ENCODE measurements around the gene MRPL45.

The MRPL45 gene

DNA sequence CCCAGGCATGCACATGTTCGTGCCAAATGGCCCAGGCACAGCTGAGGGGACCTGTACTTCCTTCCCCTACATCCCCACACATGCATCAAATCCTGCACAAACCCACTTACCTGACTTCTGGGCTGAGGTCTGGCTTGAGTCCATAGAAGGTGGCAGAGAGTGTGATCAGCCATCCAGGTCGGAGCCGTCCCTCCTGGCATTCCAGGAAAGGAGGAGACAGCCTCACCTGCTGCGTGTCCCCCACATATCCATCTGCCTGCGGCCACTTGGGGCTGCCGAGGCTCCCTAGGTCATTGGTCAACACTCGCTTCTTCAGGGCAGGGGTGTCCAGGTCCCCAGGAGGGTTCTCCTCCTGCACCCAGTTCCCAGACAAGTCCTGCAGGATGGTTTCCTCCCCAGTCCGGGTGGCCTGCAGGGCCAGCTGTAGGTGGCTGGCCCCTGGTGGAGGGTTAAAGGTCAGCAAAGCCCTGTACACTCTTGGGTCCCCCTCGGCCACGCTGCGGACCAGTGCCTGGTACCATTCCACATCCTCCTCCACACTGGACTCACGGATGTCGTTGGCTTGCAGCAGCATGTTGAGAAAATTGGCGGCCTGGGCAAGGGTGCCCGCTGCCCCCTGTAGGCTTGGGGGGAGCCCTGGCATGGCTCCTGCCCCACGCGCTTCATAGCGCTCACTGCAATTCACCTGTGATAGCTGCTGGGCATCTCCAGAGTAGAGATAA is 46.1 kb downstream of the MRPL45 start:
- Histone ChIP-seq H2BK5ac (ENCODE audit: low read length) (no peak overlapping the region), H3K27me3 (ENCODE audit: insufficient read depth, low read length, poor library complexity) (no peaks in the 10 kb centered on the region), H2BK120ac (ENCODE audit: low read depth, low read length) (no peak overlapping the region), H3K79me2 (ENCODE audit: control insufficient read depth, insufficient read depth, low read length) (no peaks in the 10 kb centered on the region), H3K36me3 (ENCODE audit: control insufficient read depth, insufficient read depth, low read length) (no peaks in the 10 kb centered on the region), H3K23ac (ENCODE audit: low read length) (peak overlapping the region; percentile 6), H3K27ac (ENCODE audit: low read depth, low read length) (no peak overlapping the region), H2AK5ac (ENCODE audit: low read length) (no peak overlapping the region), H3K4me1 (ENCODE audit: control insufficient read depth, low read depth, low read length) (no peaks in the 10 kb centered on the region), H3K79me1 (ENCODE audit: low read length) (no peaks in the 10 kb centered on the region), H4K8ac (ENCODE audit: low read depth, low read length) (no peak overlapping the region), H3K18ac (ENCODE audit: low read length) (no peak overlapping the region), H3K56ac (ENCODE audit: low read length) (no peak overlapping the region), H3K4me3 (ENCODE audit: low read length) (no peak overlapping the region), H2BK15ac (replicated peaks; ENCODE audit: low read depth) (no peak overlapping the region), H3K4me2 (ENCODE audit: low read length) (no peak overlapping the region), H3K9ac (ENCODE audit: low read length) (no peak overlapping the region), H3K4ac (ENCODE audit: low read depth, low read length) (no peak overlapping the region), H4K5ac (ENCODE audit: low read length) (no peak overlapping the region)
- DNase-seq, result no peak
- no CpG with 5 or more reads among the region's 18 CpGs for WGBS (ENCODE audit: extremely low coverage, insufficient coverage, low lambda C conversion rate)

DNA sequence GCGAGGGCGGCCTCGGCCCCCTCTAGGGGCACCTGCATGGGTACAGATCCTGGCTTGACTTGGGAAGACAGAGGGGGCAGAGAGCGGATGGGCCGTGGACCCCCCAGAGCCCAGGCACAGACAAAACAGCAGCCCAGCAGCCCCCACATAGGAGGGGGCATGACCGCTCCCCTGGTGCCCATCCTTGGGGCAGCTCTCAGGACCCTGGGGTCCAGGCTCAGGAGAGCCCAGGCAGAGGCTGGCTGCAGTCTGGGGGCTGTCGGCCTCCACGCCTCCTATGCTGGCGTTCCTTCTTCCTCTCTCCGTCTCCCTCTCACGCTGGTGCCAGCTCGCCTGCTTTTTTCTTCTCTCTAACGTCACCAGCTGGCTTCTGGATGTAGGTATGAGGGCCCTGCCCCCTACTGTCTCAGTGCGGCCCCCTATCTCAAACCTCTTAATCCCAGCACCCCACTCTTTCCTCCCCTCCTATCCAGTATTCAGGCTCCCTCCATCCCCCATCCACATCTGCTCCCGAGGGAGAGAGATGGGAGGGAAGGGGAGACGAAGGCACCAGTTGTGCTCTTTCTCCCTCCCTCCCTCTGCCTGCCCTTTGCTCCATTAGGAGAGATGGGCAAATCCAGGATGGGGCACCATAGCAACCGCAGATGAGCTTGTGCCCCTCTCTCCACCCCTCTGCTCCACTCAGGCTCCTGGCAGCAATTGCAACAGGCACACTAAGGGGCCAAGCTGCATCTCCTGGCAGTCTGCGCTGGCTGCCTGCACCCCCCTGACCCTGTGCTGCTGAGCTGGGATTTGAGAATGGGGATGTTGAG is 46.8 kb downstream of the MRPL45 start, which contains the start of gene GPR179:
Gene GPR179, minus strand, starts transcription at position 349 of the 812 bp plus-strand sequence. Its CDS starts 167 bp downstream, at position 182.
- H4K8ac ChIP-seq (ENCODE audit: low read depth, low read length), result no peak within 1 kb of the TSS
- H3K36me3 ChIP-seq (ENCODE audit: control insufficient read depth, insufficient read depth, low read length), result no peaks in the 10 kb centered on the region
- peak within 1 kb of the TSS; percentile 6 for H3K23ac ChIP-seq (ENCODE audit: low read length)
- WGBS (ENCODE audit: extremely low coverage, insufficient coverage, low lambda C conversion rate), result no CpG with 5 or more reads among the region's 18 CpGs
- no peak within 1 kb of the TSS for H3K9ac ChIP-seq (ENCODE audit: low read length)
- H3K79me2 ChIP-seq (ENCODE audit: control insufficient read depth, insufficient read depth, low read length), result no peaks in the 10 kb centered on the region
- H3K4me3 ChIP-seq (ENCODE audit: low read length), result no peak within 1 kb of the TSS
- H3K4me2 ChIP-seq (ENCODE audit: low read length), result no peak within 1 kb of the TSS
- DNase-seq, result no peak
- no peak within 1 kb of the TSS for H3K4ac ChIP-seq (ENCODE audit: low read depth, low read length)
- no peak within 1 kb of the TSS for H2BK120ac ChIP-seq (ENCODE audit: low read depth, low read length)
- H3K18ac ChIP-seq (ENCODE audit: low read length), result no peak within 1 kb of the TSS
- H3K79me1 ChIP-seq (ENCODE audit: low read length), result no peaks in the 10 kb centered on the region
- H2AK5ac ChIP-seq (ENCODE audit: low read length), result no peak within 1 kb of the TSS
- H3K27ac ChIP-seq (ENCODE audit: low read depth, low read length), result no peak within 1 kb of the TSS
- H3K4me1 ChIP-seq (ENCODE audit: control insufficient read depth, low read depth, low read length), result no peaks in the 10 kb centered on the region
- H4K5ac ChIP-seq (ENCODE audit: low read length), result no peak within 1 kb of the TSS
- no peak within 1 kb of the TSS for H2BK5ac ChIP-seq (ENCODE audit: low read length)
- no peaks in the 10 kb centered on the region for H3K27me3 ChIP-seq (ENCODE audit: insufficient read depth, low read length, poor library complexity)
- H3K56ac ChIP-seq (ENCODE audit: low read length), result no peak within 1 kb of the TSS
- no peak within 1 kb of the TSS for H2BK15ac ChIP-seq (replicated peaks; ENCODE audit: low read depth)

DNA sequence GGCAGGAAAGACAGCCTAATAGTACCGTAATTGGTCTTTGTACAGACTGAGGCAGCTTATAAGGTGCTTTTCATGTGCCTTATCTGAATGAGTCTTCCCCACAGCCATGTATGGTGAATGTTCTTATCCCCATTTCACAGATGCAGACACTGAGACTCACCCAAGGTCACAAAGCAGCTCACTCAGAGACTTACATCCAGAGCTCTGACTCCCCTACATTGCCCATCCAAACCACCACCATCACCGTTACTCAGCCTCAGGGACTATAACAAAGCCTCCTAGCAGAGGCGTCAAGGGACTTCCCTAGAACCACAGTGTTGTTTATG is 47.4 kb downstream of the MRPL45 start:
- H2BK5ac ChIP-seq (ENCODE audit: low read length), result no peak overlapping the region
- no peak overlapping the region for H3K4me2 ChIP-seq (ENCODE audit: low read length)

DNA sequence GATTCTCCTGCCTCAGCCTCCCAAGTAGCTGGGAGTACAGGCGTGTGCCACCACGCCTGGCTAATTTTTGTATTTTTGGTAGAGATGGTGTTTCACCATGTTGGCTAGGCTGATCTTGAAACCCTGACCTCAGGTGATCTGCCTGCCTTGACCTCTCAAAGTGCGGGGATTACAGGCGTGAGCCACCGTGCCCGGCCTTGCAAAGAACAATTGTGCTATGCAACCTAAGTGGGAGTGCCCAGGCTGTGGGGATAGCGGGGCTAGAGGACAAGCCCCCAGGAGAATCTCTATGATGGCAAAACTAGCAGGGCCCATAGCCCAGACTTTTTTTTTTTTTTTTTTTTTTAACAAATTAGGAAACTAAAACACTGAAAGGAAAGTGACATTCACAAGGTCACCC is 48.8 kb downstream of the MRPL45 start:
- H4K5ac ChIP-seq (ENCODE audit: low read length), result no peak overlapping the region
- no peak overlapping the region for H4K8ac ChIP-seq (ENCODE audit: low read depth, low read length)
- no peaks in the 10 kb centered on the region for H3K36me3 ChIP-seq (ENCODE audit: control insufficient read depth, insufficient read depth, low read length)
- H3K27me3 ChIP-seq (ENCODE audit: insufficient read depth, low read length, poor library complexity), result no peaks in the 10 kb centered on the region
- H3K23ac ChIP-seq (ENCODE audit: low read length), result no peak overlapping the region
- H2BK120ac ChIP-seq (ENCODE audit: low read depth, low read length), result no peak overlapping the region
- H3K18ac ChIP-seq (ENCODE audit: low read length), result no peak overlapping the region
- no peaks in the 10 kb centered on the region for H3K79me2 ChIP-seq (ENCODE audit: control insufficient read depth, insufficient read depth, low read length)
- no peak overlapping the region for H3K4me3 ChIP-seq (ENCODE audit: low read length)
- no peaks in the 10 kb centered on the region for H3K4me1 ChIP-seq (ENCODE audit: control insufficient read depth, low read depth, low read length)
- no peak overlapping the region for H2BK15ac ChIP-seq (replicated peaks; ENCODE audit: low read depth)
- no peak overlapping the region for H3K4me2 ChIP-seq (ENCODE audit: low read length)
- WGBS (ENCODE audit: extremely low coverage, insufficient coverage, low lambda C conversion rate), result no CpG with 5 or more reads among the region's 7 CpGs
- no peak overlapping the region for H2AK5ac ChIP-seq (ENCODE audit: low read length)
- no peak overlapping the region for H3K4ac ChIP-seq (ENCODE audit: low read depth, low read length)
- no peak overlapping the region for H2BK5ac ChIP-seq (ENCODE audit: low read length)
- H3K56ac ChIP-seq (ENCODE audit: low read length), result no peak overlapping the region
- H3K9ac ChIP-seq (ENCODE audit: low read length), result no peak overlapping the region
- H3K27ac ChIP-seq (ENCODE audit: low read depth, low read length), result no peak overlapping the region
- no peaks in the 10 kb centered on the region for H3K79me1 ChIP-seq (ENCODE audit: low read length)
- no peak for DNase-seq

More for the DNA sequence above, 47.4 kb downstream of the MRPL45 start:
- H3K79me2 ChIP-seq (ENCODE audit: control insufficient read depth, insufficient read depth, low read length), result no peaks in the 10 kb centered on the region
- no peak overlapping the region for H3K27ac ChIP-seq (ENCODE audit: low read depth, low read length)
- H4K5ac ChIP-seq (ENCODE audit: low read length), result no peak overlapping the region
- no peaks in the 10 kb centered on the region for H3K4me1 ChIP-seq (ENCODE audit: control insufficient read depth, low read depth, low read length)
- no peaks in the 10 kb centered on the region for H3K79me1 ChIP-seq (ENCODE audit: low read length)
- no peaks in the 10 kb centered on the region for H3K36me3 ChIP-seq (ENCODE audit: control insufficient read depth, insufficient read depth, low read length)
- H3K23ac ChIP-seq (ENCODE audit: low read length), result no peak overlapping the region
- WGBS (ENCODE audit: extremely low coverage, insufficient coverage, low lambda C conversion rate), result no CpG with 5 or more reads among the region's 3 CpGs
- H3K18ac ChIP-seq (ENCODE audit: low read length), result no peak overlapping the region
- DNase-seq, result no peak
- H2BK15ac ChIP-seq (replicated peaks; ENCODE audit: low read depth), result no peak overlapping the region
- H3K4me3 ChIP-seq (ENCODE audit: low read length), result no peak overlapping the region
- no peak overlapping the region for H2AK5ac ChIP-seq (ENCODE audit: low read length)
- no peak overlapping the region for H3K9ac ChIP-seq (ENCODE audit: low read length)
- H2BK120ac ChIP-seq (ENCODE audit: low read depth, low read length), result no peak overlapping the region
- H3K56ac ChIP-seq (ENCODE audit: low read length), result no peak overlapping the region
- no peaks in the 10 kb centered on the region for H3K27me3 ChIP-seq (ENCODE audit: insufficient read depth, low read length, poor library complexity)
- no peak overlapping the region for H4K8ac ChIP-seq (ENCODE audit: low read depth, low read length)
- H3K4ac ChIP-seq (ENCODE audit: low read depth, low read length), result no peak overlapping the region

DNA sequence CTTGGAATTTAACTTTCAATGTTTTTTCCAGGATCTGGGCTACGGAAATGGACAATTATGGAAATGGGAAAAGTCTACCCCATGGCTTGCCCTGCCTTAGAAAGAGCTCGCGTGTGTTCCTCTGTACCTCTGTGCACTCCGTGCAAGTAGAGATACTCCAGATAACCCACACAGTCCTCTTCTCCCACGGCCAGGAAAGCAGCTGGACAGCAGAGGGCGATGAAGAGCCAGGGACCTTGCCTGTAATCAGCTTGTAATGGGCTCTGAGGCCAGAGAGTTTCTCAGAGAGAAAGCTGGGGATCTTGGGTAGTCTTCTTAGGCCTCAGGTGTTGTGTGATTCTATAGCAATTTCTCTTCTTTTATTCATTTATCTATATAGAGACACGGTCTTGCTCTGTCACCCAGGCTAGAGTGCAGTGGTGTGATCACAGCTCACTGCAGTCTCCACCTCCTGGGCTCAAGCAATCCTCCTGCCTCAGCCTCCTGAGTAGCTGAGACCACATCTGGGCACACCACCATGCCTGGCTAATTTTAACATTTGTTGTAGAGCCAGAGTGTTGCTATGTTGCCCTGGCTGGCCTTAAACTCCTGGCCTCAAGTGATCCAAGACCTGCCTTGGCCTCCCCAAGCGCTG is 52.2 kb downstream of the MRPL45 start:
- no peaks in the 10 kb centered on the region for H3K36me3 ChIP-seq (ENCODE audit: control insufficient read depth, insufficient read depth, low read length)
- H2BK120ac ChIP-seq (ENCODE audit: low read depth, low read length), result no peak overlapping the region
- no peak overlapping the region for H3K4me3 ChIP-seq (ENCODE audit: low read length)
- peaks cover 3% of the 10 kb centered on the region for H3K4me1 ChIP-seq (ENCODE audit: control insufficient read depth, low read depth, low read length)
- no peak overlapping the region for H3K4ac ChIP-seq (ENCODE audit: low read depth, low read length)
- no peak overlapping the region for H2BK5ac ChIP-seq (ENCODE audit: low read length)
- H3K23ac ChIP-seq (ENCODE audit: low read length), result no peak overlapping the region
- H3K56ac ChIP-seq (ENCODE audit: low read length), result no peak overlapping the region
- no peak overlapping the region for H3K4me2 ChIP-seq (ENCODE audit: low read length)
- no peak overlapping the region for H4K5ac ChIP-seq (ENCODE audit: low read length)
- DNase-seq, result peak; percentile 88
- no peak overlapping the region for H2BK15ac ChIP-seq (replicated peaks; ENCODE audit: low read depth)
- H3K27me3 ChIP-seq (ENCODE audit: insufficient read depth, low read length, poor library complexity), result no peaks in the 10 kb centered on the region
- H3K9ac ChIP-seq (ENCODE audit: low read length), result no peak overlapping the region
- no peak overlapping the region for H3K18ac ChIP-seq (ENCODE audit: low read length)
- no peak overlapping the region for H3K27ac ChIP-seq (ENCODE audit: low read depth, low read length)
- peaks cover 5% of the 10 kb centered on the region for H3K79me1 ChIP-seq (ENCODE audit: low read length)
- WGBS (ENCODE audit: extremely low coverage, insufficient coverage, low lambda C conversion rate), result no CpG with 5 or more reads among the region's 8 CpGs
- no peak overlapping the region for H2AK5ac ChIP-seq (ENCODE audit: low read length)
- peaks cover 7% of the 10 kb centered on the region for H3K79me2 ChIP-seq (ENCODE audit: control insufficient read depth, insufficient read depth, low read length)
- H4K8ac ChIP-seq (ENCODE audit: low read depth, low read length), result no peak overlapping the region
